Fibroblast of lung (primary cell): ENCODE data around the gene TMEM140. TPM values are rescaled to one million over a fixed set of nuclear protein-coding genes. Genes with fewer than 3 reads are reported as not detected.

ENCODE experiments used
- DNase-seq, 2 donors: peaks; one replicate each; pipeline versions ENCODE4 v3.0.0 to v3.0.0-alpha.2; 2010; ENCODE audit warnings: low read depth in 2 of 2
- H2AFZ ChIP-seq: 2 replicates; pipeline ENCODE4 v1.5.1; 2012; ENCODE audit warnings: low read length, control low read depth, inconsistent platforms
- H3K27ac ChIP-seq: 2 replicates; pipeline ENCODE4 v1.5.1; 2011; ENCODE audit warnings: low read length, control low read depth; ENCODE audit not compliant: insufficient read depth
- H3K27me3 ChIP-seq: 2 replicates; pipeline ENCODE4 v1.5.1; 2011; ENCODE audit warnings: mild to moderate bottlenecking, low read length; ENCODE audit not compliant: control insufficient read depth, insufficient read depth
- H3K36me3 ChIP-seq: 2 replicates; pipeline ENCODE4 v1.5.1; 2011; ENCODE audit warnings: low read length; ENCODE audit not compliant: control insufficient read depth, insufficient read depth
- H3K4me1 ChIP-seq: 2 replicates; pipeline ENCODE4 v1.5.1; 2011; ENCODE audit warnings: low read length; ENCODE audit not compliant: control insufficient read depth, insufficient read depth; ENCODE audit errors: extremely low read depth
- H3K4me2 ChIP-seq: 2 replicates; pipeline ENCODE4 v1.5.1; 2011; ENCODE audit warnings: low read length, control low read depth; ENCODE audit not compliant: insufficient read depth; ENCODE audit errors: extremely low read depth
- H3K4me3 ChIP-seq, 4 experiments: fragments of 200-600 bp in 1 of 4; sonication (generic) in 1 of 4; replicated peaks in 1 of 4; 2 replicates each; pipeline ENCODE4 v1.5.1; 2011 to 2016; ENCODE audit warnings: low read length in 4 of 4, low read depth in 3 of 4, mild to moderate bottlenecking in 3 of 4, control low read depth in 2 of 4, inconsistent platforms in 1 of 4, mixed read lengths in 1 of 4; ENCODE audit not compliant: insufficient read depth in 1 of 4; ENCODE audit errors: control extremely low read depth in 1 of 4
- H3K79me2 ChIP-seq: 2 replicates; pipeline ENCODE4 v1.5.1; 2012; ENCODE audit warnings: mild to moderate bottlenecking, low read length, inconsistent platforms; ENCODE audit not compliant: control insufficient read depth, insufficient read depth
- H3K9ac ChIP-seq: 2 replicates; pipeline ENCODE4 v1.5.1; 2011; ENCODE audit warnings: mild to moderate bottlenecking, low read length, control low read depth; ENCODE audit not compliant: insufficient read depth
- H3K9me3 ChIP-seq: 2 replicates; pipeline ENCODE4 v1.5.1; 2012; ENCODE audit warnings: low read depth, low read length; ENCODE audit not compliant: control insufficient read depth, insufficient read depth
- H4K20me1 ChIP-seq: 2 replicates; pipeline ENCODE4 v1.5.1; 2011; ENCODE audit warnings: low read length; ENCODE audit not compliant: control insufficient read depth, insufficient read depth; ENCODE audit errors: extremely low read depth
- EZH2 ChIP-seq: IDR thresholded peaks from 2 replicates; pipeline ENCODE4 v1.5.1; 2012; ENCODE audit warnings: low read length, control low read depth, mild to moderate bottlenecking; ENCODE audit errors: missing control alignments
- polyA plus RNA-seq, 2 donors: library from polyadenylated mRNA; depleted of rRNA in 1 of 2; stranded (reverse) in 1 of 2; unstranded in 1 of 2; fragments of >200 nt; gene quantifications; 2 replicates each; pipeline ENCODE4 v1.2.1, GENCODE V29; 2011 to 2012; ENCODE audit warnings: missing spikeins in 1 of 2
- total RNA-seq: library from RNA; depleted of rRNA; stranded (reverse); fragments of >200 nt; gene quantifications from 2 replicates; pipeline ENCODE4 v1.2.1, GENCODE V29; 2014
- TF ChIP-seq, protein P1 (sequence below), 2 donors: IDR thresholded peaks in 1 of 2; conservative IDR thresholded peaks in 1 of 2; 1 replicate in 1 of 2; 2 replicates in 1 of 2; pipeline ENCODE4 v1.5.1; 2011 to 2012; ENCODE audit warnings: low read length in 2 of 2, control low read depth in 1 of 2, inconsistent platforms in 1 of 2, low read depth in 1 of 2, mild to moderate bottlenecking in 1 of 2

The TMEM140 gene
- total and polyA plus RNA-seq, 2 donors (not counting 1 experiment from before 2014, with no cell fraction given), result 8.7 to 29.7 TPM

DNA sequence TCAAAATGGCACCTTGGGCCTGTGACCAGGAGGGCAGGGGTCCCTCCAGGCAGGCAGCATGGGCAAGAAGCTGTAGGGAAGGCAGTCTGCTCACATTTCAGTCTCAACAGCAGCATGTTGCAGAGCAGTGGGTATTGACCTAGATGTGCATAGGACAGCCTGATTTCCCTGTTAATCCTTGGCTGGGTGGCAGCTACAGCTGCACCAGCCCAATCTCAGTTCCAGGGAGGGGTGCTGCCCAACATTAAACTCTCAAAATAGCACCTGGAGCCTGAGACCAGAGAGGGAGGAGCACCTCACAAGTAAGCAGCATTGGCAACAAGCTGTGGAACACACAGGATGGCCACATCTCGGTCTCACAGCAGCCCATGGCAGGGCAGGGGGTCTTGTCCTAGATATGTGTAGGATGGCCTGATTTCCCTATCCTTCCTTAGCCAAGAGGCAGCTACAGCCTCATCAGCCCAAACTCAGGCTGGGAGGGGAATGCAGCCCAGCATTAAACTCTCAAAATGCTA, 10.3 kb downstream of the TMEM140 start:
- peaks cover 15% of the 10 kb centered on the region for H3K4me1 ChIP-seq
- H3K4me3 ChIP-seq, result no peak overlapping the region
- H3K79me2 ChIP-seq, result no peaks in the 10 kb centered on the region
- no peak for DNase-seq
- no peak for TF ChIP-seq EZH2
- TF ChIP-seq, protein P1, sequence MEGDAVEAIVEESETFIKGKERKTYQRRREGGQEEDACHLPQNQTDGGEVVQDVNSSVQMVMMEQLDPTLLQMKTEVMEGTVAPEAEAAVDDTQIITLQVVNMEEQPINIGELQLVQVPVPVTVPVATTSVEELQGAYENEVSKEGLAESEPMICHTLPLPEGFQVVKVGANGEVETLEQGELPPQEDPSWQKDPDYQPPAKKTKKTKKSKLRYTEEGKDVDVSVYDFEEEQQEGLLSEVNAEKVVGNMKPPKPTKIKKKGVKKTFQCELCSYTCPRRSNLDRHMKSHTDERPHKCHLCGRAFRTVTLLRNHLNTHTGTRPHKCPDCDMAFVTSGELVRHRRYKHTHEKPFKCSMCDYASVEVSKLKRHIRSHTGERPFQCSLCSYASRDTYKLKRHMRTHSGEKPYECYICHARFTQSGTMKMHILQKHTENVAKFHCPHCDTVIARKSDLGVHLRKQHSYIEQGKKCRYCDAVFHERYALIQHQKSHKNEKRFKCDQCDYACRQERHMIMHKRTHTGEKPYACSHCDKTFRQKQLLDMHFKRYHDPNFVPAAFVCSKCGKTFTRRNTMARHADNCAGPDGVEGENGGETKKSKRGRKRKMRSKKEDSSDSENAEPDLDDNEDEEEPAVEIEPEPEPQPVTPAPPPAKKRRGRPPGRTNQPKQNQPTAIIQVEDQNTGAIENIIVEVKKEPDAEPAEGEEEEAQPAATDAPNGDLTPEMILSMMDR (conservative IDR thresholded peaks at IDR 0.05 in 1 of 2, IDR thresholded peaks at IDR 0.05 in 1 of 2; ENCODE audit: low read depth in 1 of 2, low read length in 2 of 2), result no peak
- H3K9me3 ChIP-seq, result no peaks in the 10 kb centered on the region
- H3K27me3 ChIP-seq, result no peaks in the 10 kb centered on the region
- no peak overlapping the region for H2AFZ ChIP-seq
- H3K27ac ChIP-seq, result no peak overlapping the region
- no peak overlapping the region for H3K4me2 ChIP-seq
- no peaks in the 10 kb centered on the region for H3K36me3 ChIP-seq
- no peak overlapping the region for H3K9ac ChIP-seq
- no peaks in the 10 kb centered on the region for H4K20me1 ChIP-seq

DNA sequence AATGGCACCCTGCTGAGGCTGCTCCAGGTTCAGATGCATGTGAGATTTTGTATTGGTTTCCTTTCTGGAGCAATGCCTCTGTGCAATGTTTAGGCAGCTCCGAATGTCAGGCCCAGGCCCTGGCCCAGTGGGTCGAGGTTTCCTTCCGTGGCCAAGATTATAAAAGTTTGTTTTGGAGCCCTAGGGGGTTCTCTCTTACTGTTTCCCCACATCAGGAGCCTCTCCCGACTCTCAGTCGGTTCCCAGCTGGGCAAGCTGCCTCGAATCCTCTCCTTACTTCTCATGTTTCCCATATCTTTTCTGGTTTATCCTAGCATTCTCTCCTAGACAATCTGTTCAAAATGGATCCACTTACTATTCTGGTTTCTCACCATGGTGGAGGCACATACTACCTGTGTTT, 11.0 kb downstream of the TMEM140 start:
- H3K27ac ChIP-seq, result no peak overlapping the region

DNA sequence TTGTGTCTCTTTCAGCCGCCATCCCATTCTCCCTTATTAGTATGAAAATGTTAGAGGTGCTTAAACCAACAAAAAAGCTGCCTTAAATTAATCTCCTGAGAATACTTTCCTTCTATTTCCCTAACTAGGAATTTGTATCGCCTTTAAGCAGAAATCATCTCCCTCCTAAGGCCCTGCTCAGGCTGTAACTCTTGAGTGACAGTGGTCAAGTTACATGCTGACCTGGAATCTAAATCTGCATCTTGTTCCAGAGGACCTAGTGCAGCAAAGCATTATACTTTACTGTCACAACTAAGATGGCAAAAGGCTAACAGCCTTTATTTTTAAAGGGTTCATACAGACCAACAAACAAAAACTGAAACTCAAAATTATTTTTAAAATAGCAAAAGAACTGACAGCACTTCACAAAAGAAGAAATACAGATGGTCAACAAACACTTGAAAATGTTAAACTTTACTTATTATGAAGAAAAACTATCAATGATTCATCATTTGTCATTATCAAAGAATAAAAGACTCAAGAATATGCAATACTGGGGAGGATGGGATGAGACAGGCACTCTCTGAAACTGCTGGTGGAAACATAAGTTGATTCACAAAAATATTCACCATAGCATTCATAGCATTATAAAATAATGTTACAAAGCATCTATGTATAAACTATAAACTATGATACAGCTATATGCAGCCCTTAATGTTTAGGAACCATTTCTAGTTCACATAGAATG, 11.7 kb downstream of the TMEM140 start:
- H3K4me2 ChIP-seq, result peak overlapping the region; percentile 37
- H3K27ac ChIP-seq, result peak overlapping the region; percentile 40
- DNase-seq, result no peak
- peaks cover 15% of the 10 kb centered on the region for H3K4me1 ChIP-seq
- H4K20me1 ChIP-seq, result no peaks in the 10 kb centered on the region
- no peaks in the 10 kb centered on the region for H3K27me3 ChIP-seq
- no peak for TF ChIP-seq EZH2
- TF ChIP-seq, protein P1 (conservative IDR thresholded peaks at IDR 0.05 in 1 of 2, IDR thresholded peaks at IDR 0.05 in 1 of 2; ENCODE audit: low read depth in 1 of 2, low read length in 2 of 2), result no peak
- H2AFZ ChIP-seq, result no peak overlapping the region
- H3K9me3 ChIP-seq, result no peaks in the 10 kb centered on the region
- no peaks in the 10 kb centered on the region for H3K79me2 ChIP-seq
- H3K36me3 ChIP-seq, result peaks cover under 1% of the 10 kb centered on the region
- no peak overlapping the region for H3K9ac ChIP-seq
- no peak overlapping the region for H3K4me3 ChIP-seq

More for the DNA sequence above, 11.0 kb downstream of the TMEM140 start:
- Histone ChIP-seq H3K36me3 (no peaks in the 10 kb centered on the region), H3K9ac (no peak overlapping the region), H3K4me3 (no peak overlapping the region), H2AFZ (no peak overlapping the region), H3K9me3 (no peaks in the 10 kb centered on the region), H3K27me3 (no peaks in the 10 kb centered on the region), H4K20me1 (no peaks in the 10 kb centered on the region), H3K79me2 (no peaks in the 10 kb centered on the region), H3K4me2 (no peak overlapping the region), H3K4me1 (peaks cover 15% of the 10 kb centered on the region)
- TF ChIP-seq, protein P1 (conservative IDR thresholded peaks at IDR 0.05 in 1 of 2, IDR thresholded peaks at IDR 0.05 in 1 of 2; ENCODE audit: low read depth in 1 of 2, low read length in 2 of 2), result no peak
- no peak for TF ChIP-seq EZH2
- DNase-seq, result no peak
